Left renal cortex interstitium (tissue), 4 donors: ENCODE data around the gene CNTN4. TPM values are rescaled to one million over a fixed set of nuclear protein-coding genes. Genes with fewer than 3 reads are reported as not detected.

Experiments used
- DNase-seq, 4 donors: peaks; one replicate each; pipeline ENCODE4 v3.0.0-alpha.2; 2013; ENCODE audit warnings: low read depth in 4 of 4, low spot score in 2 of 4, missing footprints in 1 of 4
- polyA plus RNA-seq, 4 donors: library from polyadenylated mRNA; unstranded; fragments of 120-200 nt; gene quantifications; one replicate each; pipeline ENCODE4 v1.2.1, GENCODE V29; 2013; ENCODE audit not compliant: insufficient read length in 4 of 4

The CNTN4 gene
- polyA plus RNA-seq, 4 donors = 24.5 to 32.1 (median 29.8) TPM

GRCh38 chr3:2568156-2568555 lies 469.5 kb downstream of the CNTN4 start:
- DNase-seq = no peak

- DNase-seq = no peak
Measured at GRCh38 chr3:2568929-2569328, 470.3 kb downstream of the CNTN4 start.

- no peak for DNase-seq
Measured at GRCh38 chr3:2577571-2577970, 478.9 kb downstream of the CNTN4 start.

GRCh38 chr3:2578560-2578959 lies 479.9 kb downstream of the CNTN4 start:
- no peak for DNase-seq

- no peak for DNase-seq
Measured at GRCh38 chr3:2579206-2579605, 480.5 kb downstream of the CNTN4 start.

GRCh38 chr3:2583046-2583445 lies 484.4 kb downstream of the CNTN4 start:
- DNase-seq = no peak

- no peak for DNase-seq
Measured at GRCh38 chr3:2589336-2589969, 490.8 kb downstream of the CNTN4 start.

- DNase-seq = no peak
Measured at GRCh38 chr3:2595486-2595885, 496.8 kb downstream of the CNTN4 start.

GRCh38 chr3:2597615-2598014 lies 498.9 kb downstream of the CNTN4 start:
- DNase-seq = no peak

- DNase-seq = no peak
Measured at GRCh38 chr3:2599471-2599870, 500.8 kb downstream of the CNTN4 start.

- no peak for DNase-seq
Measured at GRCh38 chr3:2603692-2604289, 505.1 kb downstream of the CNTN4 start.

- no peak for DNase-seq
Measured at GRCh38 chr3:2614578-2614977, 515.9 kb downstream of the CNTN4 start.

- DNase-seq = no peak
Measured at GRCh38 chr3:2615080-2615479, 516.4 kb downstream of the CNTN4 start.

- no peak for DNase-seq
Measured at GRCh38 chr3:2623436-2623835, 524.8 kb downstream of the CNTN4 start.

GRCh38 chr3:2628117-2628516 lies 529.5 kb downstream of the CNTN4 start:
- no peak for DNase-seq

GRCh38 chr3:2635511-2635910 lies 536.8 kb downstream of the CNTN4 start:
- DNase-seq = no peak

- DNase-seq = no peak
Measured at GRCh38 chr3:2643606-2644005, 544.9 kb downstream of the CNTN4 start.

GRCh38 chr3:2645001-2645400 lies 546.3 kb downstream of the CNTN4 start:
- no peak for DNase-seq

- no peak for DNase-seq
Measured at GRCh38 chr3:2650746-2651145, 552.1 kb downstream of the CNTN4 start.

- no peak for DNase-seq
Measured at GRCh38 chr3:2652386-2652785, 553.7 kb downstream of the CNTN4 start.

GRCh38 chr3:2653706-2654105 lies 555.0 kb downstream of the CNTN4 start:
- no peak for DNase-seq

- no peak for DNase-seq
Measured at GRCh38 chr3:2655229-2655701, 556.6 kb downstream of the CNTN4 start.
